ENCODE results near the gene NRXN3.

NRXN3 gene

DNA sequence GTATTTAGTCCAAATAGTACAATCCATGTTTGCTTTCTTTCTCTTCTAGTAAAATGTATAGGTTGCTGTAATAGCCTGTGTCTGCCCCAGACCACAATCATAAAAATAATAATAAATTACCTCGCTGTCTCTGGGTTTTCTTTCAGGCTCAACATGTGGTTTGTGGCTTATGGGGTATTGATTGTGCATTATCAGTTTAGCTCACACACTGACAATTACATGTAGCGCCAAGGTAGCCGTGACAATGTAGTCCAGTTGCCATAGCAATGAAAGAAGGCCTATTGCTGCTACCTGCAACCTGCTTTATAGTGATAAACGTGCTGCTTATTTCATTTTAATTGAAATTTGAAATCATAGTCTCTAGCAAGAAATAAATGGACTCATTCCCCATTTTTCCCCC lies 1009.8 kb downstream of the NRXN3 start:
- Mint-ChIP-seq H3K9me3 (no peaks in the 10 kb centered on the region), H3K36me3 (ENCODE audit: low read depth) (no peaks in the 10 kb centered on the region), H3K4me1 (ENCODE audit: low read depth) (no peaks in the 10 kb centered on the region), H3K27ac (no peak overlapping the region), H3K4me3 (no peak overlapping the region), H3K27me3 (ENCODE audit: low read depth) (no peaks in the 10 kb centered on the region)
- DNase-seq (ENCODE audit: low spot score), result no peak

GRCh38 chr14:79180656-79181055 lies 1010.5 kb downstream of the NRXN3 start:
- no peaks in the 10 kb centered on the region for H3K36me3 Mint-ChIP-seq (ENCODE audit: low read depth)
- no peak overlapping the region for H3K4me3 Mint-ChIP-seq
- H3K4me1 Mint-ChIP-seq (ENCODE audit: low read depth), result no peaks in the 10 kb centered on the region
- no peak for DNase-seq (ENCODE audit: low spot score)
- no peaks in the 10 kb centered on the region for H3K27me3 Mint-ChIP-seq (ENCODE audit: low read depth)
- H3K27ac Mint-ChIP-seq, result no peak overlapping the region
- no peaks in the 10 kb centered on the region for H3K9me3 Mint-ChIP-seq

DNA sequence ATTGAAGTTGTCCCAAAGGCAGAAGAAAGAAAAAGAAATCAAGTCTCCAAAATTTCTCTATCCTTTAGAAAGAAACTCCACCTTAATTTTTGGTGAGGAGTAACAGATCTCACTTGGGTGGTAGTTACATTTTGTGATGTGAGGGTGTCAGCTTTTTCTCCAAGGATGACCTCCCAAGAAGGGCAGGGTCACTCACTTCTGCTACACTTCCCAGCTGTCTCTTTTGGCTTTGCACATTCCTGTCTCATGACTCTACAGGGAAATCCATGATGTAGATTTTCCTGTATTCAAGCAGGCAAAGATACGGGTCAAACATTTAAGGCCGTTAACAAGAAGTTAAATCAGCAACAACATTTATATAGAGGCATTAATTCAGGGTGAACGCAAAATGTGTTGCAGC lies 1016.4 kb downstream of the NRXN3 start:
- no peaks in the 10 kb centered on the region for H3K36me3 Mint-ChIP-seq (ENCODE audit: low read depth)
- peaks cover 15% of the 10 kb centered on the region for H3K9me3 Mint-ChIP-seq
- no peak for DNase-seq (ENCODE audit: low spot score)
- H3K27me3 Mint-ChIP-seq (ENCODE audit: low read depth), result no peaks in the 10 kb centered on the region
- H3K27ac Mint-ChIP-seq, result no peak overlapping the region
- H3K4me1 Mint-ChIP-seq (ENCODE audit: low read depth), result no peaks in the 10 kb centered on the region
- H3K4me3 Mint-ChIP-seq, result no peak overlapping the region

- Mint-ChIP-seq H3K27me3 (ENCODE audit: low read depth) (no peaks in the 10 kb centered on the region), H3K9me3 (peaks cover 13% of the 10 kb centered on the region), H3K27ac (no peak overlapping the region), H3K4me1 (ENCODE audit: low read depth) (no peaks in the 10 kb centered on the region), H3K36me3 (ENCODE audit: low read depth) (no peaks in the 10 kb centered on the region), H3K4me3 (no peak overlapping the region)
- no peak for DNase-seq (ENCODE audit: low spot score)
Observed at GRCh38 chr14:79193689-79194477, 1023.7 kb downstream of the NRXN3 start.

DNA sequence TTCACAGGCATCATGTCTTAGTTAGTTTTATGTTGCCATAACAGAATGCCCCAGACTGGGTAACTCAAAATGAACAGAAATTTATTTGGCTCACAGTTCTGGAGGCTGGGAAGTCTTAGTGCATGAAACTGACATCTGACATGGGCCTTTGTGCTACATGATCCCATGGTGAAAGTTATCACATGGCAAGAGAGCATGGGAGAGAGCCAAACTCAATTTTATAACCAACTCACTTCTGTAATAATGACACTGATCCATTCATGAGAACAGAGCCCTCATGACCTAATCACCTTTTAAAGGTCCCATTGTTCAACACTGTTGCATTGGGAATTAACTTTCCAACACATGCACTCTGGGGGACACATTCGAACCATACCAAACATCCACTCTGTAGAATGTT lies 1026.0 kb downstream of the NRXN3 start:
- Mint-ChIP-seq H3K9me3 (peaks cover 20% of the 10 kb centered on the region), H3K4me1 (ENCODE audit: low read depth) (no peaks in the 10 kb centered on the region), H3K27me3 (ENCODE audit: low read depth) (no peaks in the 10 kb centered on the region), H3K27ac (no peak overlapping the region), H3K4me3 (no peak overlapping the region), H3K36me3 (ENCODE audit: low read depth) (no peaks in the 10 kb centered on the region)
- no peak for DNase-seq (ENCODE audit: low spot score)

DNA sequence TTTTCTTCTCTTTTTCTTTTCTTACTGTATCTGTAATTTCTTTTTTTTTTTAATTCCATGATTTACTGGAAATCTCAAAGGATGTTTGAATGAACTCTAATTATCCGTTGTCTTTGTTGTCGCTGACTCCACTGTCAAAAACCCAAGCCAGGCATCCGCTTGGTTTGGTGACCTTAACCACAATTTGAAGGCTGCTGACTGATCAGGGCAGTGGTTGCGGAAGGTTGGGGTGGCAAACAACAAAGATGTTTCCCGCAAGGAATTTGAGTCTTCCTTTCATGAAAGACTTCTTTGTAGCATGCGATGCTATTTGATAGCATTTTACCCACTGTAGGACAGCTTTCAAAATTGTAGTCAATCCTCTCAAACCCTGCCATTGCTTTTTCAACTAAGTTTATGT lies 1027.3 kb downstream of the NRXN3 start:
- H3K4me1 Mint-ChIP-seq (ENCODE audit: low read depth), result no peaks in the 10 kb centered on the region
- no peaks in the 10 kb centered on the region for H3K36me3 Mint-ChIP-seq (ENCODE audit: low read depth)
- H3K4me3 Mint-ChIP-seq, result no peak overlapping the region
- DNase-seq (ENCODE audit: low spot score), result no peak
- H3K9me3 Mint-ChIP-seq, result peaks cover 17% of the 10 kb centered on the region
- H3K27ac Mint-ChIP-seq, result no peak overlapping the region
- H3K27me3 Mint-ChIP-seq (ENCODE audit: low read depth), result no peaks in the 10 kb centered on the region

DNA sequence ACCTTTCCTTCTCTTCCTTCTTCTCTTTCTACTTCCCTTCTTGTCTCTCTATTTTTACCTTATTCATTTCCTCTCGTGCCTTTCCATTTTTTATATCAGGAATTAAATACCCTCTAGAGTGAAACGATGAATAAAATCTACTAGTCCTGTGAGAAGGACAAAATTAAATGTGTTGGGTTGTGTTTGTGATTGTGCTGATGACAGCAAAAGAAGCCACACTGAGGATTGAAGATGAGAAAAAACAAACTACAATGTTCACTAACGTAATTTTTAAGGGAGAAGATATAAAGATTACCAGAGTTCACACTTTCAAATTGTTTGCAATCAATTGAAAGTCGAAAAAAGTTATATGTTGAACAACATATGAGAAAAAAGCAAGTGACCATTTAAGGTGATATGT lies 1029.0 kb downstream of the NRXN3 start:
- Mint-ChIP-seq H3K9me3 (peaks cover 18% of the 10 kb centered on the region), H3K27ac (no peak overlapping the region), H3K36me3 (ENCODE audit: low read depth) (no peaks in the 10 kb centered on the region), H3K27me3 (ENCODE audit: low read depth) (no peaks in the 10 kb centered on the region), H3K4me1 (ENCODE audit: low read depth) (no peaks in the 10 kb centered on the region), H3K4me3 (no peak overlapping the region)
- no peak for DNase-seq (ENCODE audit: low spot score)

DNA sequence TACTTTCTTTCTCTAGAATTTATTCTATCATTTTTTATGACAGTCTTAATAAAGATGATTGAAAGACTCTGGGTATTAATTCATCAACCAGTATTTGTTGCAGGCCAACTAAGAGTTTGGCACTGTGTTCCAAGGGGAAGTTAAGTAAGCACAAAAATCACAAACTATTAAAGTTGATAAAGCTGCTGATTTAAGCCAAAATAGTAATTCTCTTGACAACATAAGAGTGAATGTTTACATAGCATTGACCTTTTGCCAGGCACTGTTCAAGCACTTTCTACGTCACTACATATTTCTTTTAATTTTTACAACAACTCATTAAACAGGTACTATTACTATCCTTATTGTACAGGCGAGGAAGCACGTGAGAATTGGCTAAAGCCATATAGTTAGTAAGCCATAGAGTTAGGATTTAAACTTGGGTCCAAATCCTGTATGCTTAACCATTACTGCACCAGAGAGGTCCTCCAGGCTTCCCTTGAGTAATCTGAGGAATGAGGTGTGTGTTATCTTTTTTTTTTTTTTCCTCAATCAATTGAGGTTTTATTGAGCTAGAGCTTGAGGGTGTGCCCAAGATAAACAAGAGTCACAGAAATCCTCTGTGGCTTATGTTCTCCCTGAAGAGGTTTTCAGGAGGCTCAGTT lies 1031.5 kb downstream of the NRXN3 start:
- peaks cover 18% of the 10 kb centered on the region for H3K9me3 Mint-ChIP-seq
- no peak overlapping the region for H3K27ac Mint-ChIP-seq
- H3K4me1 Mint-ChIP-seq (ENCODE audit: low read depth), result no peaks in the 10 kb centered on the region
- no peak overlapping the region for H3K4me3 Mint-ChIP-seq
- H3K27me3 Mint-ChIP-seq (ENCODE audit: low read depth), result no peaks in the 10 kb centered on the region
- H3K36me3 Mint-ChIP-seq (ENCODE audit: low read depth), result no peaks in the 10 kb centered on the region
- no peak for DNase-seq (ENCODE audit: low spot score)

- H3K4me3 Mint-ChIP-seq, result no peak overlapping the region
Observed at GRCh38 chr14:79204591-79204990, 1034.4 kb downstream of the NRXN3 start.

GRCh38 chr14:79209418-79209817 lies 1039.2 kb downstream of the NRXN3 start:
- H3K4me1 Mint-ChIP-seq (ENCODE audit: low read depth), result no peaks in the 10 kb centered on the region
- no peak overlapping the region for H3K4me3 Mint-ChIP-seq

More at GRCh38 chr14:79204591-79204990, 1034.4 kb downstream of the NRXN3 start:
- no peaks in the 10 kb centered on the region for H3K36me3 Mint-ChIP-seq (ENCODE audit: low read depth)
- no peaks in the 10 kb centered on the region for H3K4me1 Mint-ChIP-seq (ENCODE audit: low read depth)
- H3K9me3 Mint-ChIP-seq, result peaks cover 12% of the 10 kb centered on the region
- no peak for DNase-seq (ENCODE audit: low spot score)
- H3K27me3 Mint-ChIP-seq (ENCODE audit: low read depth), result no peaks in the 10 kb centered on the region
- no peak overlapping the region for H3K27ac Mint-ChIP-seq

DNA sequence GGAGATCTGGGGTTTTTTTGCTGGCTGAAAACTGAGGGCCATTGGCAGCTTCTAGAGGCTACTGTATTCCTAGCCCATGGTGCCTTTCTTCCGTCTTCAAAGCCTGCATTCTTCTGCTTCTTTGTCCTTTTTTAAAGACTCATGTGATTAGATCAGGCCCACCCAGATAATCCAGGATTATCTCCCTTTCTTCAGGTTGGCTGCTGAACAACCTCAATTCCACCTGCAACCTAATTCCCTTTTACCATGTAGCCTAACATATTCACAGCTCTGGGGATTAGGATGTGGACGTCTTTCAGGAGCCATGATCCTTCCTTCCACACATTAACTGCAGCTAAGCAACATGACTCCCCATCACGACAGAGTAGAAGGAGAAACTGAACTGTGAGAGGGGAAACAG lies 1055.6 kb downstream of the NRXN3 start:
- H3K36me3 Mint-ChIP-seq (ENCODE audit: low read depth), result no peaks in the 10 kb centered on the region
- no peaks in the 10 kb centered on the region for H3K27me3 Mint-ChIP-seq (ENCODE audit: low read depth)
- peaks cover 16% of the 10 kb centered on the region for H3K9me3 Mint-ChIP-seq
- H3K4me1 Mint-ChIP-seq (ENCODE audit: low read depth), result no peaks in the 10 kb centered on the region
- no peak for DNase-seq (ENCODE audit: low spot score)
- no peak overlapping the region for H3K27ac Mint-ChIP-seq
- H3K4me3 Mint-ChIP-seq, result no peak overlapping the region

More at GRCh38 chr14:79209418-79209817, 1039.2 kb downstream of the NRXN3 start:
- no peaks in the 10 kb centered on the region for H3K9me3 Mint-ChIP-seq
- DNase-seq (ENCODE audit: low spot score), result no peak
- no peaks in the 10 kb centered on the region for H3K36me3 Mint-ChIP-seq (ENCODE audit: low read depth)
- no peaks in the 10 kb centered on the region for H3K27me3 Mint-ChIP-seq (ENCODE audit: low read depth)
- H3K27ac Mint-ChIP-seq, result no peak overlapping the region

- Mint-ChIP-seq H3K36me3 (ENCODE audit: low read depth) (no peaks in the 10 kb centered on the region), H3K27ac (no peak overlapping the region), H3K9me3 (peaks cover 7% of the 10 kb centered on the region), H3K4me3 (no peak overlapping the region), H3K4me1 (ENCODE audit: low read depth) (no peaks in the 10 kb centered on the region), H3K27me3 (ENCODE audit: low read depth) (no peaks in the 10 kb centered on the region)
- DNase-seq (ENCODE audit: low spot score), result no peak
Observed at GRCh38 chr14:79229383-79229909, 1059.3 kb downstream of the NRXN3 start.

- Mint-ChIP-seq H3K27ac (no peak overlapping the region), H3K9me3 (peaks cover 12% of the 10 kb centered on the region), H3K4me3 (no peak overlapping the region), H3K27me3 (ENCODE audit: low read depth) (no peaks in the 10 kb centered on the region), H3K36me3 (ENCODE audit: low read depth) (no peaks in the 10 kb centered on the region), H3K4me1 (ENCODE audit: low read depth) (no peaks in the 10 kb centered on the region)
- DNase-seq (ENCODE audit: low spot score), result no peak
Observed at GRCh38 chr14:79242666-79243065, 1072.5 kb downstream of the NRXN3 start.

GRCh38 chr14:79246173-79246572 lies 1076.0 kb downstream of the NRXN3 start:
- Mint-ChIP-seq H3K27me3 (ENCODE audit: low read depth) (no peaks in the 10 kb centered on the region), H3K36me3 (ENCODE audit: low read depth) (no peaks in the 10 kb centered on the region), H3K9me3 (peaks cover 2% of the 10 kb centered on the region), H3K27ac (no peak overlapping the region), H3K4me3 (no peak overlapping the region), H3K4me1 (ENCODE audit: low read depth) (no peaks in the 10 kb centered on the region)
- DNase-seq (ENCODE audit: low spot score), result no peak
